ENCODE results near the gene TTC7B. TPM values are rescaled to one million over a fixed set of nuclear protein-coding genes. Genes with fewer than 3 reads are reported as not detected.

TTC7B gene
- total and polyA plus RNA-seq, 9 of the 15 experiments (the other 6 are each of a cell fraction or from before 2014, with no cell fraction given), result 2.2 to 77.2 (median 36.7) TPM

GRCh38 chr14:90656973-90657372, 159.3 kb downstream of the TTC7B start:
- no peaks in the 10 kb centered on the region for H3K27me3 ChIP-seq (ENCODE audit: control insufficient read depth in 2 of 2, insufficient read depth in 2 of 2, low read length in 2 of 2)
- in situ Hi-C loops (cut with MboI) (no loop called here), intact Hi-C loops (cut with micrococcal nuclease) (no loop called here)
- no peaks in the 10 kb centered on the region for H3K9me1 ChIP-seq (ENCODE audit: control insufficient read depth, insufficient read depth, low read length)
- no TSS peak for BruUV-seq (replicated peaks)
- H3K27ac ChIP-seq (ENCODE audit: extremely low read depth, low read depth, low read length), result no peak overlapping the region
- 95% methylated on average over 10 of the region's 12 CpGs for WGBS (ENCODE audit: insufficient coverage, low coverage, missing lambda C conversion rate)
- ATAC-seq (no peak), FAIRE-seq (no peak), DNase-seq (ENCODE audit: extremely low read depth in 1 of 4, low spot score in 3 of 4) (no peak)
- no peak overlapping the region for H3K4me3 ChIP-seq
- H3K9me3 ChIP-seq (replicated peaks; ENCODE audit: control insufficient read depth, insufficient read depth, low read depth, low read length), result no peaks in the 10 kb centered on the region
- no peak overlapping the region for H3K9ac ChIP-seq (ENCODE audit: insufficient read depth in 1 of 2, low read depth in 2 of 2, low read length in 2 of 2)
- POLR2A ChIA-PET, result interaction anchor here (0.6 kb wide), 1 partner anchor 12 kb away, joined by 3 read pairs; no protein-coding TSS in a partner anchor
- no peak overlapping the region for H3K4me2 ChIP-seq (ENCODE audit: insufficient read depth, low read length)
- peaks cover 11 to 15% of the 10 kb centered on the region in 2 experiments; a peak in 4 of 5 replicates for H3K4me1 ChIP-seq (replicated peaks in 1 of 2; ENCODE audit: control insufficient read depth in 2 of 2, insufficient read depth in 2 of 2, low read length in 2 of 2)
- H4K20me1 ChIP-seq (replicated peaks; ENCODE audit: control insufficient read depth, insufficient read depth, low read length), result no peaks in the 10 kb centered on the region
- CTCF ChIA-PET (ENCODE audit: low intra/inter-chr PET ratio), result no interaction called here
- H2AFZ ChIP-seq (ENCODE audit: low read depth, low read length), result no peak overlapping the region
- H3K79me2 ChIP-seq (ENCODE audit: control insufficient read depth, insufficient read depth, low read length), result no peaks in the 10 kb centered on the region
- H3K36me3 ChIP-seq (ENCODE audit: control insufficient read depth, insufficient read depth, low read length), result peaks cover 41% of the 10 kb centered on the region; the same call in 2 of the 3 replicates
- TF ChIP-seq HMGXB4 (CRISPR knock-in tag; IDR thresholded peaks at IDR 0.05) (no peak), TAF1 (IDR thresholded peaks at IDR 0.05; ENCODE audit: control insufficient read depth, extremely low read depth, insufficient read depth, low read length, severe bottlenecking) (no peak), EP300 (IDR thresholded peaks at IDR 0.05; ENCODE audit: low read length) (no peak), ZNF512 (tag; IDR thresholded peaks at IDR 0.05) (no peak), MYNN (IDR thresholded peaks at IDR 0.05) (no peak), MYNN (CRISPR knock-in tag; IDR thresholded peaks at IDR 0.05) (no peak), CBX8 (IDR thresholded peaks at IDR 0.05; ENCODE audit: borderline replicate concordance, extremely low read depth, low read depth, low read length, poor library complexity, severe bottlenecking) (no peak), HDAC8 (tag; IDR thresholded peaks at IDR 0.05) (no peak), FOXM1 (IDR thresholded peaks at IDR 0.05; ENCODE audit: low read depth) (no peak), FOXM1 (CRISPR knock-in tag; IDR thresholded peaks at IDR 0.05; ENCODE audit: low read depth) (no peak), PURB (CRISPR knock-in tag; IDR thresholded peaks at IDR 0.05; ENCODE audit: low read depth) (no peak), ESRRB (CRISPR knock-in tag; IDR thresholded peaks at IDR 0.05; ENCODE audit: borderline replicate concordance) (no peak), TRIM25 (IDR thresholded peaks at IDR 0.05; ENCODE audit: borderline replicate concordance) (no peak), ZBTB9 (CRISPR knock-in tag; IDR thresholded peaks at IDR 0.05) (no peak), ZNF41 (CRISPR knock-in tag; conservative IDR thresholded peaks at IDR 0.05) (no peak), NR2C1 (IDR thresholded peaks at IDR 0.05) (no peak), NR2C1 (tag; IDR thresholded peaks at IDR 0.05) (no peak), DIDO1 (tag; IDR thresholded peaks at IDR 0.05; ENCODE audit: low read depth) (no peak)

Data from K562 (cell line).